Measurements from ENCODE around the gene KIRREL3.

Gene KIRREL3

DNA sequence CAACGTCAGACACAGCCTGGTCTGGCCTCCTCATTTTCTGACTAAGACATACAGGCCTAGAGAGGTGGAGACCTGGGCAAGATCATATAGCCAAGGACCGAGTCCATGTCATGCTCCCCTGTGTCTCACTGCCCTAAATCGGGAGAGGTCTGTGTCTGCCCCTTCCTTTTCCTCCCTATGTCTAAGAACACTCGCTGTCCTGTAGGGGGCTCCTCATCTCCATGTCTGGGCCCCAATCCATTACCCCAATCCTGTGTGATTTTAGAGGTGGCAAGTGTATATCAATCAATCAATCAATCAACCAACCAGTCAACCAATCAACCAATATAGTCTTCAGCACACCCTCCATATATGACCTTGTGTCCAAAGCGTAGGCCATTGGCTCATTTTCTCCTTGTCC is 125.7 kb downstream of the KIRREL3 start:
- Histone ChIP-seq H2BK12ac (ENCODE audit: low read length) (no peak overlapping the region), H3K23ac (ENCODE audit: low read depth, low read length, poor library complexity) (no peak overlapping the region), H3K27ac (replicated peaks; ENCODE audit: low read length) (no peak overlapping the region), H3K4me3 (ENCODE audit: low read length in 2 of 2) (no peak overlapping the region), H3K4me1 (ENCODE audit: control insufficient read depth in 2 of 2, insufficient read depth in 1 of 2, low read depth in 1 of 2, low read length in 2 of 2) (no peaks in the 10 kb centered on the region), H3K4ac (ENCODE audit: low read length) (no peak overlapping the region), H3K79me1 (ENCODE audit: low read depth, low read length) (no peaks in the 10 kb centered on the region), H2AK5ac (ENCODE audit: low read depth, low read length) (no peak overlapping the region), H2AFZ (ENCODE audit: low read length) (no peak overlapping the region), H3K14ac (ENCODE audit: low read length) (no peak overlapping the region), H3K9ac (ENCODE audit: low read depth, low read length, poor library complexity) (no peak overlapping the region), H2BK5ac (ENCODE audit: low read length) (no peak overlapping the region), H3K9me3 (replicated peaks in 1 of 2; ENCODE audit: control insufficient read depth in 2 of 2, insufficient read depth in 1 of 2, low read depth in 1 of 2, low read length in 2 of 2) (peaks cover 0 to 7% of the 10 kb centered on the region in 2 donors), H4K91ac (ENCODE audit: low read depth, low read length, poor library complexity) (no peak overlapping the region), H2BK15ac (ENCODE audit: low read length) (no peak overlapping the region), H3K18ac (ENCODE audit: low read length) (no peak overlapping the region), H2BK120ac (ENCODE audit: low read depth, low read length) (no peak overlapping the region), H4K8ac (ENCODE audit: low read depth, low read length) (no peak overlapping the region), H3K36me3 (replicated peaks in 1 of 2; ENCODE audit: control insufficient read depth in 2 of 2, insufficient read depth in 2 of 2, low read length in 2 of 2) (no peaks in the 10 kb centered on the region), H3K27me3 (ENCODE audit: control insufficient read depth in 3 of 3, insufficient read depth in 3 of 3, low read depth in 1 of 3, low read length in 3 of 3) (no peaks in the 10 kb centered on the region), H3K4me2 (ENCODE audit: insufficient read depth, low read length, poor library complexity, severe bottlenecking) (no peak overlapping the region)
- DNase-seq (ENCODE audit: low spot score): no peak
- no CpG with 5 or more reads among the region's 5 CpGs for WGBS, 2 donors (ENCODE audit: extremely low coverage in 2 of 2, insufficient read length in 2 of 2, insufficient replicate concordance in 1 of 2)

GRCh38 chr11:126874276-126874675 is 126.3 kb downstream of the KIRREL3 start:
- Histone ChIP-seq H3K36me3 (replicated peaks in 1 of 2; ENCODE audit: control insufficient read depth in 2 of 2, insufficient read depth in 2 of 2, low read length in 2 of 2) (no peaks in the 10 kb centered on the region), H3K9me3 (replicated peaks in 1 of 2; ENCODE audit: control insufficient read depth in 2 of 2, insufficient read depth in 1 of 2, low read depth in 1 of 2, low read length in 2 of 2) (peaks cover 0 to 7% of the 10 kb centered on the region in 2 donors), H2BK120ac (ENCODE audit: low read depth, low read length) (no peak overlapping the region), H3K9ac (ENCODE audit: low read depth, low read length, poor library complexity) (no peak overlapping the region), H2BK12ac (ENCODE audit: low read length) (no peak overlapping the region), H3K18ac (ENCODE audit: low read length) (no peak overlapping the region), H3K23ac (ENCODE audit: low read depth, low read length, poor library complexity) (no peak overlapping the region), H2BK5ac (ENCODE audit: low read length) (no peak overlapping the region), H2BK15ac (ENCODE audit: low read length) (no peak overlapping the region), H3K4me1 (ENCODE audit: control insufficient read depth in 2 of 2, insufficient read depth in 1 of 2, low read depth in 1 of 2, low read length in 2 of 2) (no peaks in the 10 kb centered on the region), H3K4me3 (ENCODE audit: low read length in 2 of 2) (no peak overlapping the region), H3K14ac (ENCODE audit: low read length) (no peak overlapping the region), H4K8ac (ENCODE audit: low read depth, low read length) (no peak overlapping the region), H2AK5ac (ENCODE audit: low read depth, low read length) (no peak overlapping the region), H3K4ac (ENCODE audit: low read length) (no peak overlapping the region), H2AFZ (ENCODE audit: low read length) (no peak overlapping the region), H3K79me1 (ENCODE audit: low read depth, low read length) (no peaks in the 10 kb centered on the region), H3K27me3 (ENCODE audit: control insufficient read depth in 3 of 3, insufficient read depth in 3 of 3, low read depth in 1 of 3, low read length in 3 of 3) (no peaks in the 10 kb centered on the region), H3K4me2 (ENCODE audit: insufficient read depth, low read length, poor library complexity, severe bottlenecking) (no peak overlapping the region), H4K91ac (ENCODE audit: low read depth, low read length, poor library complexity) (no peak overlapping the region), H3K27ac (replicated peaks; ENCODE audit: low read length) (no peak overlapping the region)
- no CpG with 5 or more reads among the region's 3 CpGs for WGBS, 2 donors (ENCODE audit: extremely low coverage in 2 of 2, insufficient read length in 2 of 2, insufficient replicate concordance in 1 of 2)
- DNase-seq (ENCODE audit: low spot score): no peak

- no peak overlapping the region for H2AK5ac ChIP-seq (ENCODE audit: low read depth, low read length)
- H2BK15ac ChIP-seq (ENCODE audit: low read length): no peak overlapping the region
- no peak overlapping the region for H4K91ac ChIP-seq (ENCODE audit: low read depth, low read length, poor library complexity)
- no peaks in the 10 kb centered on the region for H3K27me3 ChIP-seq (ENCODE audit: control insufficient read depth in 3 of 3, insufficient read depth in 3 of 3, low read depth in 1 of 3, low read length in 3 of 3)
- DNase-seq (ENCODE audit: low spot score): no peak
- H3K23ac ChIP-seq (ENCODE audit: low read depth, low read length, poor library complexity): no peak overlapping the region
- no peaks in the 10 kb centered on the region for H3K79me1 ChIP-seq (ENCODE audit: low read depth, low read length)
- H2BK120ac ChIP-seq (ENCODE audit: low read depth, low read length): no peak overlapping the region
- H3K4me1 ChIP-seq (ENCODE audit: control insufficient read depth in 2 of 2, insufficient read depth in 1 of 2, low read depth in 1 of 2, low read length in 2 of 2): no peaks in the 10 kb centered on the region
- no peak overlapping the region for H3K9ac ChIP-seq (ENCODE audit: low read depth, low read length, poor library complexity)
- no peak overlapping the region for H2AFZ ChIP-seq (ENCODE audit: low read length)
- H3K4ac ChIP-seq (ENCODE audit: low read length): no peak overlapping the region
- H3K9me3 ChIP-seq (replicated peaks in 1 of 2; ENCODE audit: control insufficient read depth in 2 of 2, insufficient read depth in 1 of 2, low read depth in 1 of 2, low read length in 2 of 2): peaks cover 0 to 7% of the 10 kb centered on the region in 2 donors
- no peak overlapping the region for H2BK5ac ChIP-seq (ENCODE audit: low read length)
- no peak overlapping the region for H3K4me2 ChIP-seq (ENCODE audit: insufficient read depth, low read length, poor library complexity, severe bottlenecking)
- H3K27ac ChIP-seq (replicated peaks; ENCODE audit: low read length): no peak overlapping the region
- H3K36me3 ChIP-seq (replicated peaks in 1 of 2; ENCODE audit: control insufficient read depth in 2 of 2, insufficient read depth in 2 of 2, low read length in 2 of 2): no peaks in the 10 kb centered on the region
- H4K8ac ChIP-seq (ENCODE audit: low read depth, low read length): no peak overlapping the region
- no peak overlapping the region for H3K18ac ChIP-seq (ENCODE audit: low read length)
- H3K4me3 ChIP-seq (ENCODE audit: low read length in 2 of 2): no peak overlapping the region
- no peak overlapping the region for H2BK12ac ChIP-seq (ENCODE audit: low read length)
- no peak overlapping the region for H3K14ac ChIP-seq (ENCODE audit: low read length)
These were observed 128.8 kb downstream of the KIRREL3 start for GRCh38 chr11:126871792-126872191.

GRCh38 chr11:126870021-126870420 is 130.5 kb downstream of the KIRREL3 start:
- no peak overlapping the region for H2AK5ac ChIP-seq (ENCODE audit: low read depth, low read length)
- no CpG with 5 or more reads among the region's 4 CpGs for WGBS, 2 donors (ENCODE audit: extremely low coverage in 2 of 2, insufficient read length in 2 of 2, insufficient replicate concordance in 1 of 2)
- H2BK5ac ChIP-seq (ENCODE audit: low read length): no peak overlapping the region
- no peak overlapping the region for H3K4me2 ChIP-seq (ENCODE audit: insufficient read depth, low read length, poor library complexity, severe bottlenecking)
- no peak overlapping the region for H3K14ac ChIP-seq (ENCODE audit: low read length)
- no peak overlapping the region for H4K8ac ChIP-seq (ENCODE audit: low read depth, low read length)
- H2AFZ ChIP-seq (ENCODE audit: low read length): no peak overlapping the region
- no peak overlapping the region for H3K9ac ChIP-seq (ENCODE audit: low read depth, low read length, poor library complexity)
- H3K36me3 ChIP-seq (replicated peaks in 1 of 2; ENCODE audit: control insufficient read depth in 2 of 2, insufficient read depth in 2 of 2, low read length in 2 of 2): no peaks in the 10 kb centered on the region
- peaks cover 0 to 7% of the 10 kb centered on the region in 2 donors for H3K9me3 ChIP-seq (replicated peaks in 1 of 2; ENCODE audit: control insufficient read depth in 2 of 2, insufficient read depth in 1 of 2, low read depth in 1 of 2, low read length in 2 of 2)
- no peak for DNase-seq (ENCODE audit: low spot score)
- no peak overlapping the region for H4K91ac ChIP-seq (ENCODE audit: low read depth, low read length, poor library complexity)
- H2BK120ac ChIP-seq (ENCODE audit: low read depth, low read length): no peak overlapping the region
- no peak overlapping the region for H2BK12ac ChIP-seq (ENCODE audit: low read length)
- H3K27me3 ChIP-seq (ENCODE audit: control insufficient read depth in 3 of 3, insufficient read depth in 3 of 3, low read depth in 1 of 3, low read length in 3 of 3): no peaks in the 10 kb centered on the region
- H3K4ac ChIP-seq (ENCODE audit: low read length): no peak overlapping the region
- no peak overlapping the region for H3K23ac ChIP-seq (ENCODE audit: low read depth, low read length, poor library complexity)
- H3K4me3 ChIP-seq (ENCODE audit: low read length in 2 of 2): no peak overlapping the region
- H2BK15ac ChIP-seq (ENCODE audit: low read length): no peak overlapping the region
- no peaks in the 10 kb centered on the region for H3K4me1 ChIP-seq (ENCODE audit: control insufficient read depth in 2 of 2, insufficient read depth in 1 of 2, low read depth in 1 of 2, low read length in 2 of 2)
- no peak overlapping the region for H3K27ac ChIP-seq (replicated peaks; ENCODE audit: low read length)
- H3K79me1 ChIP-seq (ENCODE audit: low read depth, low read length): no peaks in the 10 kb centered on the region
- H3K18ac ChIP-seq (ENCODE audit: low read length): no peak overlapping the region

All from neuronal stem cell (in vitro differentiated cells).